ENCODE data around the gene HERC6.

- TF ChIP-seq CTCF (conservative IDR thresholded peaks at IDR 0.05 in 1 of 2, IDR thresholded peaks at IDR 0.05 in 1 of 2; ENCODE audit: extremely low read depth in 1 of 2, insufficient read depth in 1 of 2, low read depth in 1 of 2, low read length in 2 of 2), result no peak
- no peak for TF ChIP-seq EZH2 (IDR thresholded peaks at IDR 0.05; ENCODE audit: borderline replicate concordance, low read length)
Observed at GRCh38 chr4:88335092-88335665, 43.5 kb upstream of the HERC6 start.

All from mammary epithelial cell (primary cell).